Muscle layer of colon (tissue), 2 donors: ENCODE data around the gene PTCHD1.

Experiments
- H3K27ac ChIP-seq: one replicate; pipeline ENCODE4 v1.7.0; 2013; ENCODE audit warnings: low read depth, mild to moderate bottlenecking, low read length, moderate library complexity
- H3K27me3 ChIP-seq, 2 donors: one replicate each; pipeline ENCODE4 v1.7.0; 2013; ENCODE audit warnings: low read length in 2 of 2, mild to moderate bottlenecking in 2 of 2; ENCODE audit not compliant: insufficient read depth in 2 of 2, control insufficient read depth in 1 of 2
- H3K36me3 ChIP-seq: one replicate; pipeline ENCODE4 v1.7.0; 2013; ENCODE audit warnings: mild to moderate bottlenecking, low read length; ENCODE audit not compliant: insufficient read depth
- H3K4me1 ChIP-seq: one replicate; pipeline ENCODE4 v1.7.0; 2013; ENCODE audit warnings: mild to moderate bottlenecking, low read length; ENCODE audit not compliant: insufficient read depth
- H3K4me3 ChIP-seq, 2 donors: one replicate each; pipeline ENCODE4 v1.7.0; 2013; ENCODE audit warnings: low read length in 2 of 2, low read depth in 1 of 2, mild to moderate bottlenecking in 1 of 2, moderate library complexity in 1 of 2
- H3K9ac ChIP-seq: one replicate; pipeline ENCODE4 v1.7.0; 2013; ENCODE audit warnings: low read length
- H3K9me3 ChIP-seq: one replicate; pipeline ENCODE4 v1.7.0; 2013; ENCODE audit warnings: mild to moderate bottlenecking, low read length
- donor health status: abdominal sarcoma.
- donor health status: Adenocarcinoma of cecum.

Gene PTCHD1

GRCh38 chrX:23366914-23367313 lies 32.3 kb downstream of the PTCHD1 start:
- Histone ChIP-seq H3K9me3 (no peaks in the 10 kb centered on the region), H3K4me3 (no peak overlapping the region), H3K27ac (no peak overlapping the region), H3K36me3 (no peaks in the 10 kb centered on the region), H3K4me1 (no peaks in the 10 kb centered on the region), H3K27me3 (peaks cover 0 to 5% of the 10 kb centered on the region in 2 donors), H3K9ac (no peak overlapping the region)

GRCh38 chrX:23369027-23369426 lies 34.4 kb downstream of the PTCHD1 start:
- H3K4me3 ChIP-seq = no peak overlapping the region
- H3K9me3 ChIP-seq = no peaks in the 10 kb centered on the region
- no peaks in the 10 kb centered on the region for H3K36me3 ChIP-seq
- peaks cover 20% of the 10 kb centered on the region for H3K4me1 ChIP-seq
- H3K27ac ChIP-seq = no peak overlapping the region
- no peak overlapping the region for H3K9ac ChIP-seq
- H3K27me3 ChIP-seq = peaks cover 0 to 5% of the 10 kb centered on the region in 2 donors

GRCh38 chrX:23372220-23372902 lies 37.7 kb downstream of the PTCHD1 start:
- peaks cover 33% of the 10 kb centered on the region for H3K4me1 ChIP-seq
- no peak overlapping the region for H3K27ac ChIP-seq

GRCh38 chrX:23373129-23373804 lies 38.6 kb downstream of the PTCHD1 start:
- no peak overlapping the region for H3K9ac ChIP-seq
- no peak overlapping the region for H3K27ac ChIP-seq
- H3K9me3 ChIP-seq = no peaks in the 10 kb centered on the region
- no peaks in the 10 kb centered on the region for H3K36me3 ChIP-seq
- H3K4me1 ChIP-seq = peaks cover 33% of the 10 kb centered on the region
- no peak overlapping the region for H3K4me3 ChIP-seq
- H3K27me3 ChIP-seq = peaks cover 5 to 10% of the 10 kb centered on the region in 2 donors

More at GRCh38 chrX:23372220-23372902, 37.7 kb downstream of the PTCHD1 start:
- H3K9me3 ChIP-seq = no peaks in the 10 kb centered on the region
- no peaks in the 10 kb centered on the region for H3K36me3 ChIP-seq
- H3K9ac ChIP-seq = no peak overlapping the region
- H3K27me3 ChIP-seq = peaks cover 5 to 10% of the 10 kb centered on the region in 2 donors
- no peak overlapping the region for H3K4me3 ChIP-seq

- Histone ChIP-seq H3K9me3 (no peaks in the 10 kb centered on the region), H3K27ac (no peak overlapping the region), H3K4me3 (no peak overlapping the region), H3K9ac (no peak overlapping the region), H3K27me3 (peaks cover 4 to 10% of the 10 kb centered on the region in 2 donors), H3K4me1 (peaks cover 33% of the 10 kb centered on the region), H3K36me3 (no peaks in the 10 kb centered on the region)
These were observed 39.6 kb downstream of the PTCHD1 start for GRCh38 chrX:23374291-23374690.

- Histone ChIP-seq H3K4me1 (peaks cover 33% of the 10 kb centered on the region), H3K27ac (no peak overlapping the region), H3K36me3 (no peaks in the 10 kb centered on the region), H3K9ac (no peak overlapping the region), H3K27me3 (peaks cover 0 to 10% of the 10 kb centered on the region in 2 donors), H3K9me3 (no peaks in the 10 kb centered on the region), H3K4me3 (no peak overlapping the region)
These were observed 41.9 kb downstream of the PTCHD1 start for GRCh38 chrX:23376581-23376980.

- Histone ChIP-seq H3K27me3 (peaks cover 0 to 7% of the 10 kb centered on the region in 2 donors), H3K36me3 (no peaks in the 10 kb centered on the region), H3K4me1 (peaks cover 14% of the 10 kb centered on the region), H3K9me3 (no peaks in the 10 kb centered on the region), H3K27ac (no peak overlapping the region), H3K4me3 (no peak overlapping the region), H3K9ac (no peak overlapping the region)
These were observed 45.9 kb downstream of the PTCHD1 start for GRCh38 chrX:23380581-23380980.

GRCh38 chrX:23381099-23382087 lies 46.7 kb downstream of the PTCHD1 start:
- no peak overlapping the region for H3K27ac ChIP-seq
- H3K9ac ChIP-seq = no peak overlapping the region
- H3K9me3 ChIP-seq = no peaks in the 10 kb centered on the region
- H3K36me3 ChIP-seq = no peaks in the 10 kb centered on the region
- H3K4me3 ChIP-seq = no peak overlapping the region
- H3K4me1 ChIP-seq = peaks cover 12% of the 10 kb centered on the region
- H3K27me3 ChIP-seq = no peaks in the 10 kb centered on the region

GRCh38 chrX:23382572-23382971 lies 47.9 kb downstream of the PTCHD1 start:
- Histone ChIP-seq H3K9ac (no peak overlapping the region), H3K36me3 (no peaks in the 10 kb centered on the region), H3K27ac (no peak overlapping the region)

GRCh38 chrX:23383411-23383810 lies 48.8 kb downstream of the PTCHD1 start:
- no peaks in the 10 kb centered on the region for H3K36me3 ChIP-seq
- H3K27ac ChIP-seq = no peak overlapping the region
- H3K4me1 ChIP-seq = peaks cover 12% of the 10 kb centered on the region
- no peak overlapping the region for H3K9ac ChIP-seq
- H3K9me3 ChIP-seq = no peaks in the 10 kb centered on the region
- H3K4me3 ChIP-seq = no peak overlapping the region
- H3K27me3 ChIP-seq = no peaks in the 10 kb centered on the region

More at GRCh38 chrX:23382572-23382971, 47.9 kb downstream of the PTCHD1 start:
- Histone ChIP-seq H3K4me1 (peaks cover 12% of the 10 kb centered on the region), H3K9me3 (no peaks in the 10 kb centered on the region), H3K4me3 (no peak overlapping the region), H3K27me3 (no peaks in the 10 kb centered on the region)

- peaks cover 15% of the 10 kb centered on the region for H3K4me1 ChIP-seq
These were observed 50.6 kb downstream of the PTCHD1 start for GRCh38 chrX:23385242-23385641.

More at GRCh38 chrX:23385242-23385641, 50.6 kb downstream of the PTCHD1 start:
- no peak overlapping the region for H3K27ac ChIP-seq
- no peak overlapping the region for H3K9ac ChIP-seq
- no peaks in the 10 kb centered on the region for H3K9me3 ChIP-seq
- H3K4me3 ChIP-seq = no peak overlapping the region
- H3K27me3 ChIP-seq = no peaks in the 10 kb centered on the region
- no peaks in the 10 kb centered on the region for H3K36me3 ChIP-seq
